C1 segment of cervical spinal cord (tissue), 14 donors: ENCODE results near the gene TEX19.

Experiments
- DNase-seq, 14 donors: peaks; one replicate each; lab custom pipeline; 2025; lab: John Stamatoyannopoulos, UW

The TEX19 gene, protein sequence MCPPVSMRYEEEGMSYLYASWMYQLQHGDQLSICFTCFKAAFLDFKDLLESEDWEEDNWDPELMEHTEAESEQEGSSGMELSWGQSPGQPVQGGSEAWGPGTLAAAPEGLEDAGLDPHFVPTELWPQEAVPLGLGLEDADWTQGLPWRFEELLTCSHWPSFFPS

DNA sequence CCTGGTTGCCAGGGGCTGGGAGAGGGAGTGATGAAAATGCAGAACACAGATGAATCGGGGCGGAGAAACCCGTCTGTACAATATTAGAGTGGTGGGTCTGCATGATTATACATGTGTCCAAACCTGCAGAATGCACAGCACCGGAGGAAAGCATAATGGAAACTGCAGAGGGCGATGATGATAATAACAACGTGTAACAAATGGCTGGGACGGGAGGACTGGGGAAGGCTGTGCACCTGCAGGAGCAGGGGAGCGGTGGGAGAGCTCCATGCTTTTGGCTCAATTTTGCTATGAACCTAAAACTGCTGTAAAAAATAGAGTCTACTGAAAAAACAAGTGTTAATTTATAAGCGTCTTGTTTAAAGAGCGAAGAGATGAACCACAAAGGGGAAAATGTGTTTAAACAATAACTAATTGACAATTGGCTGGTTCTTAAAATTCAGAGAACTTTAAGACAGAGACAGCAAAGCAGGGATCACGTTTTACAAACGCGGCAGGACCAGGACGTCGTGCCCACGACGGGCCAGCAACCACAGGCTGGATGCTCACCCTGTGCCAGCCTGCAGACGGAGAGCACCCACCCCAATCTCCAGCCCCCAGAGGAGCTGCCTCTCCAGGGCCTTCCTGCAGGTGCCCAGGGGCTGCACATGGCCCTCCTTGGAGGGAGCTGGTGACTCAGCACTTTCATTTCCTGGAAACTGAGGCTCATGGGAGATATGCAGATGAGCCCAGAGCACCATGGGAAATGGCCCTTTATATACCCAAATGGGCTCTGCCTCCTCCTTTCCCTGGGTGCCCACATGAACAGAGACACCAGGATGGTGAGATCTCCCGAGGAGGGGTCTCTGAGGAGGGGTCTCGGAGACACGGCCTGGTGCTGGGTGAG is at the start of gene TEX19:
TSS of gene TEX19 (plus strand) at position 783 of the 886 bp plus-strand sequence. CDS start 2,904 bp downstream, outside the sequence.
- no peak for DNase-seq

DNA sequence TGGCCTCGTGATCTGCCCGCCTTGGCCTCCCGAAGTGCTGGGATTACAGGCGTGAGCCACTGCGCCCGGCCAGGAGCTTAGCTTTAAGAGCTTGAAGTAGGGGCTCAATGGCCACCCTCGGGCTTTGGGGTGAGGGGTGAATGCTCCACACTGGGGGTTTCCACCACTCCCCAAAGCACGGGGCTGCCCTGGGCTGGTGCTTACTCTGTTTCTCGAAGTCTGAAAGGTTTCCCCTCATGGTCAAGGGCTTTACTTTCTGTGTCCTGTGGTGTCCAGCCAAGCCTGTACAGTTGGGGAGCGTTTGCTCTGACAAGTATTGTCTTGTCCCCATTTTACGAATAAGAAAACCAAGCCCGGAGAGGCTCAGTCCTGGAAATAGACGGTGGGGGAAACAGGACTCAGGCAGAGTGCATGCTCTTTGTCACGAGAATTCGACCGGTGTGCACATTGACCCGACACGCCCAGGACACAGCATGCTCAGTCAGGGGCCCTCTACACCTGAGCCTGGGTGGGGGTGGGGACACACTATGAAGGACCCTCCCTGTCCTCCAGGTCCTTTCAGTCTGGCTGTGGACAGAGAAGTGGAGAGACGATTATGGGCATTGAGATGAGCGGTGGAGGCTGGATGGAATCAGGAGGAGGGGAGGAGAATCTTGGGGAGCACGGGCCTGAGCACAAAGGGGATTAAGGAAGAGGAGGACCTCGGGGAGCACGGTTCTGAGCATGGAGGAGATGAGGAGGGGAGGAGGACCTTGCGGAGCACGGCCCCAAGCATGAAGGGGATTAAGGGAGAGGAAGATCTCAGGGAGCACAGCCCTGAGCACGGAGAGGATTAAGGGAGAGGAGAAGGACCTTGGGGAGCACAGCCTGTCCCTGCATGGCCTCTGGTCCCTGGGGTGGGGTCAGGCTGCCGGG is 49.1 kb upstream of the TEX19 start:
- no peak for DNase-seq

DNA sequence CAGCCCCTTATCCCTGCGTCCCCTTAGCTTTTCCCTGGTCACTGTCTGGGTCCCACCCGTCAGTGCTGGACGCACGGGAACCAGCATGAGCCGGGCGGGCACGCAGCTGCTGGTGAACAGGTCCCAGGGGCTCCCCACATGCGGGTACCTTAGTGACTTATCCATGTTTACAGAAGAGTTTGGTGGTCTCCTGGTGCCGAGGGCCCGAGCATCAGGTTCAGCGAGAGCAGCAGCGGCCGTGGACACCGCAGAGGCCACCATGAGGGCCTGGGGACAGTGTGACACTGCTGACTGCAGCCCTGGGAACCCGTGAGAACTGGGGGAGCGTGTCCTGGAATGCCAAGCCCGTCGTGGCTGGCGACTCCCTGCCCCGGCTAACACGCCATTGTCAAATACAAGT is 48.2 kb upstream of the TEX19 start:
- DNase-seq = no peak

DNA sequence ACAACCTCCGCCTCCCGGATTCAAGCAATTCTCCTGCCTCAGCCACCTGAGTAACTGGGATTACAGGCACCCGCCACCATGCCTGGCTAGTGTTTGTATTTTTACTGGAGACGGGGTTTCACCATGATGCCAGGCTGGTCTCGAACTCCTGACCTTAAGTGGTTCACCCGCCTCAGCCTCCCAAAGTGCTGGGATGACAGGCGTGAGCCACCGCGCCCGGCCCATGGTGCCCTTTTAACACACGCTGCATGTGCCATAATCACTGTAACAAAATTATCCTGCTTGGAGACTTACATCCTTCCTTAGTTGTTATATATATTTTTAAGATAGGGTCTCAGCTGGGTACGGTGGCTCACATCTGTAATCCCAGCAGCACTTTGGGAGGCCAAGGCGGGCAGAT is 47.1 kb upstream of the TEX19 start:
- no peak for DNase-seq

DNA sequence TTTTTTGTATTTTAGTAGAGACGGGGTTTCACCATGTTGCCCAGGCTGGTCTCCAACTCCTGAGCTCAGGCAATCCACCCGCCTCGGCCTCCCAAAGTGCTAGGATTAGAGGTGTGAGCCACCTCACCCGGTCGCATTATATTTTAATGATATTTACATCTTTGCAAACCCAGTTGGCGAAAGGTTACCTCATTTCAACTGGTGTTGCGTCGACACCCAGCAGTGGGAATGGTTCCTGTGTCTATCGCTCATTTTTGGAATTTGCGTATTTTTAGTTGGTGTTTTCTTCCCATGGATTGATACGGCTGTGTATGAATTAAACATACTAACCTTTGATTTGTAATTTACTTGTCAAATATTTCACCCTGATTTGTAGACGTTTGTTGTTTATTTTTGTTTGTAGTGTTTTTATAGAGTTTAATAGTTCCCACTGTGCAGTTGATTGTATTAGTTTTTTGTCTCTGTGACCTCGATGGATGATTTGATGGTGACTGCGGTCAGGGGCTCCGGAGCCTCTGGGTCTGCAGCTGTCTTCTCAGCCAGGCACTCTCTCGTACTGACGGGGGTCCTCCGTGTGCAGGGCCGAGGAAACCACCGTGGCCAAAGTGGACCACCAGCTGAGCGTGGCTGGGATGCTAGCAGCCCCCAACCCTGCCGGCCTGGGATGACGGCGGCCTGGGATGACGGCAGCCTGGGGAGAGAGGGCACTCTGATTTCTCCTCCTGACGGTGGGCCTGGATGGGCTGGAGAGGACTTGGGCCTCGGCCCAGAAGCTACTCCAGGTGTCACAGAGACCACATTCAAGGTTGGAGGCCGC is 45.6 kb upstream of the TEX19 start:
- no peak for DNase-seq

DNA sequence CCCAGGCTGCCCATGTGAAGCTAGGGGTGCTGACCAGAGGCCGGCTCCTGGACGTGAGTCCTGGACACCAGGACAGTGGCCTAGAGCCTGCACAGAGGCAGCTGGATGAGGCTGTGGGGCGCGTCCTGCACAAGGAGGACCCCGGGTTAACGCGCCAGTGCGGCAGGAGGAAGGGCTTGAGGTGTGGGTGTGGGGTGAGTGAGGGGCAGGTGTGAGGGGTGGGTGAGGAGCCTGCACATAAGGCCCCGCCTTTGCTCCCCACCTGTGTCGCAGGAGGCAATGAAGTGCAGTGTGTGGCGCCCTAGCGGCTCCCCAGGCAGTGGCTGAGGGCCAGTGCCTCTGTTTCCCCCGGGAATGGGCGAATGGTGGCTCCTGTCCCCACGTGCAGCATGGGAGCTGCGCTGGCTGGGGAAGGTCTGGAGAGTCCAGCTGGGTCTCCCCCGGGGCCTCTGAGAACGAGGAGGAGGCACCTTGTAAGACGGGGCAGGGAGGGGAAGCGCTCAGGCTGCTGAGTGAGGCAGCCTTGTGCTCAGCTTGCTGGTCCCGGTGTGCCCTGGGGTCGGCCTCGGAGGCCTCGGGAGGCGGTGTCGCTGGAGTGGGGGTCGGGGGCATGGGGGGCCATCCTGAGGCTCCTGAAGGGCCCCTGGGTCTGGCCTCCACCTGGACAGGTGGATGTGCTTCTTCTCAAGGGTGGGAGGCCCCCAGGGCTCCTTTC is 44.9 kb upstream of the TEX19 start:
- no peak for DNase-seq

DNA sequence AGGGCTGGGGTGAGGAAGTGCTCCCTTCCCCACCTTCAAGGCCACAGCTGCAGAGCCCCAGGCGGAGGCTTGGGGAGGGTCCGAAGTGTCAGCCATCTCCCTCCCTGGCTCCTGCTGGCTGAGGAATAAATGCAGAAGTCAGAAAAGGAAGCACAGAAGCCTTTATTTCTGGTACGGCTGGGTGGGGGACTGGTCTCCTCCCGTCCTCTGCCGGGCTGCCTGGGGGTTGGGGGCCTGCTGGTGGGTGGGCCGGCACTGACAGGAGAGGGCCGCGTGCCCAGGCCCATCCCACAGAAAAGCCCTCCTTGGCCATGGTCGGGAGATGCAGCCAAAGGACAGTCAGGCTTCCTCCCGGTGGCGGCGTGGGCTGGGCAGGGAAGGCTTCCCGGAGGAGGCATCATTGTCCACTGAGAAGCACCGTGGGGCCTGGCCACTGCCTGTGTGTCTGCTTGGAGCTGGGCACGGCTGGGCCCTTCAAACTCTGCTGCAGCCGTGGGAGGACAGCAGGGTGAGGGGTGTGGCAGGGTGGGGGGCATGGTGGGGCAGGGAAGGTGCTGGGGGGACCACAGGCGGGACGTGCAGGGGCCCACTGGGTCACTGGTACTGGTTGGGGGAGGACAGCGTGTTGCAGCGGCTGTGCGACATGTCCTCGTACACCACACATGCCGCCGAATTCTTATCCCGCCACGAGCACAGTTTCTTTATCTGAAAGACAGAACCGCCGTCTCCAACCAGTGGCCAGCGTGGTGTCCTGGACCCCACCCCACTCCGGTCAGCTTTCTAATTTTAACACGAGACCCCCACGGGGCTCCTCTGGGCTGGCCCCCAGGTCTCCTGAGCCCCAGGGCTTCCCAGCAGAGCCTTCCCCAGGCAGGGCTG is 44.1 kb upstream of the TEX19 start:
- no peak for DNase-seq

DNA sequence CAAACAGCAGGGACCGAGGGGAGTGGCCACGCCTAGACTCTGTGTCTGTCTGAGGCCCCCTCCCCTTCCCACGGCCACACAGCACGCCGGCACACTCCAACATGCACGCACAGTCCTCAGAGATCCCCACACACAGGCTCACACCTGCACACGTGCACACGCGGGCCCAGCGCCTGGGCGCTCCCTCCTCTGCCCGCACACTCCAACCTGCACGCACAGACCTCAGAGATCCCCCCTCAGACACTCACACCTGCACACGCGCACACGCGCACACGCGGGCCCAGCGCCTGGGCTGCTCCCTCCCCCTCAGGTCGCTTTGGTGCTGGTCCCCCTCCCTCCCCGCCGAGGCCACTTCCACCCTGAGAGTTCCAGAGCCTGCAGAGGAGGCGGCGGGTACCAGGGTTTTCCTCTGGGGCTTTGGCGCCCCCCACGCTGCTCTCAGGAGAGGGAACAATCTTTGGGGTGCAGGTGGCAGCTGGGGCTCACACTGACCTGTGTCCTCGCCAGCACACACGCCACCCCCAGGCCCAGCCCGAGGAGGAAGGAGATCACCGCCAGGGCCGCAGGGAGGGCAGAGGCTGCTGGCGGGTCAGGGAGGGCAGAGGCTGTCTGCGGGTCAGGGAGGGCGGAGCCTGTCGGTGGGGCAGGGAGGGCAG is 43.2 kb upstream of the TEX19 start:
- no peak for DNase-seq

DNA sequence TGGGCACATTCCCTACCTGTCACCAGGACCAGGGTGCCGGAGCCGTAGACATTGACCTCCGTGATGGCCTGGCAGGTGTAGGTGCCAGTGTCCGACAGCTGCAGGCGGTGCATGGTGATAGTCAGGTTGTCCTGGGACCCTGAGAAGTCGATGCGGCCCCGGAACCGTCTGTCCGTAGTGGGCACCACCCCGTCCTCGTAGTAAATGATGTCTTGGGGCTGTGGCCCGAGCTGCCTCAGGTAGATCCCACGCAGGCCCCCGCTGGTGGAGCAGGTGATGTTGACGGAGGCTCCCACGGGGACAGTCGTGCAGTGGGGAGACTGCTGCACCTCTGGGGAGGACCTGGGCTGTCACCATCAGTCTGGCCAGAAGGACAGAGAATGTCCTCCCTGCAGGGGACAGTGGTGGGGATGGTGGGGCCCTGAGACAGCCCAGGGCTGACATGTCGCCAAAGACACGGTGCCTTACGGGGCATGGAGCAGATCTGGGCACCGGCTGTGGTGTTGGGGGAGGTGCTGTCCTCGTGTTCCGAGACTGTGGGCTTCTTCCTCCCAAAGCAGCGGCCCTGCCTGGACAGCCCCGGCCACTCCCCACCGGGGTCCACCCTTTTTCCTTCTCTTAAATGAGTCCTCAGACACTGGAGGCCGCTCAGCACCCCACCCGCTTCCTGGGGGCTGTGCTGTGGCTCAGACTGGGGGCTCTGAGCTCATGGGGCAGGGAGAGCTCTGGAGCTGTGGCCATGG is 42.2 kb upstream of the TEX19 start:
- no peak for DNase-seq

DNA sequence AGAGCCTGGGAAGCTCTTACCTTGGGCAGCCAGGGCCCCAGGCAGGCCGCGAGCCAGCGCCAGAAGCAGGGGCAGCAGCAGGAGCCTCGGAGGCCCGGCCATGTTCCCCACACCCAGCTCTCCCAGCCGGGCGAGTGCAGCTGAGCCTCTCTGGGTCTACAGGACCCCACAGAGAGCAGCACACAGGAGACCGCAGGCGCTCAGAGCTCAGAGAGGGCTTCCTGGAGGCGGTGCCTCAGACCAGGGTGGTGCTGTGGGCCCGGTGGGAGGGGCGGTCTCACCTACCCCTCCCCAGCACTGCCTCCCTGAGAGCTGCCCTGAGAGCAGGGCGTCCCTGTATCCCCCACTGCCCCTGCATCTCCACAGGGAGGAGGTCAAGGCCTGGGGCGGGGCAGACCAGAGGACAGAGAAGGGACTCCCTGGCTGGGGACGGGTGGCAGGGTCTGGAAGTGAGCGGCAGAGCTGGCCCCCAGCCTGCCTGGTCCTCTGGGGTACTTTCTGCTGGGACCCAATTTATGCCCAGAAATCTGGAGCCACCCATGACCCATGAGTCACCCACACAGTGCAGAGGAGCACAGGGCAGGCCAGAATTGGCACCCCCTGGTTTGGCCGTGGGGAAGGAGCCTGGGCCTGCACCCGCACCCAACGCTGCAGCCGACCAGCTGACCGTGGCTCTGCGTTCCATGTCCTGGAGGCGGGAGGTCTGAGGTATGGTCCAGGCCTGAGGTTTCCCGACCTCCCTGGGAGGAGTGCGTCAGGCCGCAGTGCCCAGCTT is 41.5 kb upstream of the TEX19 start, which contains the start of gene CD7:
TSS of gene CD7 (minus strand) at position 215 of the 775 bp plus-strand sequence. CDS start at position 102, 113 bp downstream.
- no peak for DNase-seq

DNA sequence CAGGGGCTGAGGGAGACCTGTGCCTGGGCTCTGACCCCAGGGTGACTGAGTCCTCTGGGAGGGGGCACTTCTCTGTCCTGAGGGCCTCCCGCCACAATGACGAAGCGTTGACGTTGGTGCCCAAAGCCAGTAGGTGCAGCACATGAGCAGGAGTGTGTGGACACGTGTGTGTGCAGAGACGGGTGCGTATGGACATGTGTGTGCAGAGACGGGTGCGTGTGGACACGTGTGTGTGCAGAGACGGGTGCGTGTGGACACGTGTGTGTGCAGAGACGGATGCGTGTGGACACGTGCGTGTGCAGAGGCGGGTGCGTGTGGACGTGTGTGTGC is 40.9 kb upstream of the TEX19 start:
- DNase-seq = no peak

DNA sequence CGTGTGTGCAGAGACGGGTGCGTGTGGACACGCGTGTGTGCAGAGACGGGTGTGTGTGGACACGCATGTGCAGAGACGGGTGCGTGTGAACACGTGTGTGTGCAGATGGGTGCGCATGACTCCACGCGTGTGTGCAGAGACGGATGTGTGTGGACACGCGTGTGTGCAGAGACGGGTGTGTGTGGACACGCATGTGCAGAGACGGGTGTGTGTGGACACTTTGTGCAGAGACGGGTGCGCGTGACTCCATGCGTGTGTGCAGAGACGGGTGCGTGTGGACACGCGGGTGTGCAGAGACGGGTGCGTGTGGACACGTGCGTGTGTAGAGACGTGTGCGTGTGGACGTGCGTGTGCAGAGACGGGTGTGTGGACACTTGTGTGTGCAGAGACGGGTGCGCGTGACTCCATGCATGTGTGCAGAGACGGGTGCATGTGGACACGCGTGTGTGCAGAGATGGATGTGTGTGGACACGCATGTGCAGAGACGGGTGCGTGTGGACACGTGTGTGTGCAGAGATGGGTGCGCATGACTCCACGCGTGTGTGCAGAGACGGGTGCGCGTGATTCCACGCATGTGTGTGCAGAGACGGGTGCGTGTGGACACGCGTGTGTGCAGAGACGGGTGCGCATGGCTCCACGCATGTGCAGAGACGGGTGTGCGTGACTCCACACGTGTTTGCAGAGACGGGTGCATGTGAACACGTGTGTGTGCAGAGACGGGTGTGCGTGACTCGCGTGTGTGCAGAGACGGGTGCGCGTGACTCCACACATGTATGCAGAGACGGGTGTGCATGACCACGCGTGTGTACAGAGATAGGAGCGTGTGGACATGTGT is 40.1 kb upstream of the TEX19 start:
- DNase-seq = no peak

DNA sequence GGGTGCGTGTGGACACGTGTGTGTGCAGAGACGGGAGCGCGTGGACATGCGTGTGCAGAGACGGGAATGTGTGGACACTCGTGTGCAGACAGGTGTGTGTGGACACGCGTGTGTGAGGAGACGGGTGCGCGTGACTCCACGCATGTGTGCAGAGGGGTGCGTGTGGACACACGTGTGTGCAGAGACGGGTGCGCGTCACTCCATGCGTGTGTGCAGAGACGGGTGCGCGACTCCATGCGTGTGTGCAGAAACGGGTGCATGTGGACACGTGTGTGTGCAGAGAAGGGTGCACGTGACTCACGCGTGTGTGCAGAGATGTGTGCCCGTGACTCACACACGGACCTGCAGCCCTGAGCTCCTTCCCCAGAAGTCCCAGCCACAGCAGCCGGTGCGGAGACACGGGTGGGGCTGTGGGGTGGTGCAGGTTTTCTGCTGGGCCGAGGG is 39.4 kb upstream of the TEX19 start:
- DNase-seq = no peak

DNA sequence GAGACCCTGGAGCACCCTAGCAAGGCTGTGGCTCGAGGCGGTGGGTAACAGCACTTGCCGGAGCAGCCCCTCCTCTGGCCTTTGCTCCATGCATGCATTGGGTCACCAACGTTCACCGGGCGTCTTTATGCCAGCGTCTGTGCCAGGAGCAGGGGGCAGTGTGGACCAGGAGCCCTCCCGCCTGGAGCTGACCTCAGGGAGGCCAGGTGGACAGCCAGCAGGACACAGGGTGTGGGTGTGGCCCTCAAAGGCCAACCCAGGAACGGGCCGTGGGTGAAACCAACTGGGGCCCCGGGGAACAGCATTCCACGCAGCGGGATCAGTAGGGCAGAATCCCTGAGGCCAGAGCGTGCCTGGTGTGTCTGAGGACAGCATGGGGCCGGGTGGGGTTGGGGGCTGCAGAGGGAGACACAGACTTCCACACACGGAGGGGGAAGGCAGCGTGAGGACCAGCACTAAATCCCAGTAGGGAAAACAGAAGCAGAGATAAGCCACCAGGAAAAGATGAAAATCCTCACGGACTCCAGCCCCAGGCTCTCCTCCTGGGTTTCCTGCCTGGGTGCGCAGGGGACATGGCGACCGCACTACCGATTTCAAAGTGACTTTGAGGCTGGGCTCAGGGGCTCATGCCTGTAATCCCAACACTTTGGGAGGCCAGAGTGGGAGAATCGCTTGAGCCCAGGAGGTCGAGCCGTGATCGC is 38.8 kb upstream of the TEX19 start:
- DNase-seq = no peak

DNA sequence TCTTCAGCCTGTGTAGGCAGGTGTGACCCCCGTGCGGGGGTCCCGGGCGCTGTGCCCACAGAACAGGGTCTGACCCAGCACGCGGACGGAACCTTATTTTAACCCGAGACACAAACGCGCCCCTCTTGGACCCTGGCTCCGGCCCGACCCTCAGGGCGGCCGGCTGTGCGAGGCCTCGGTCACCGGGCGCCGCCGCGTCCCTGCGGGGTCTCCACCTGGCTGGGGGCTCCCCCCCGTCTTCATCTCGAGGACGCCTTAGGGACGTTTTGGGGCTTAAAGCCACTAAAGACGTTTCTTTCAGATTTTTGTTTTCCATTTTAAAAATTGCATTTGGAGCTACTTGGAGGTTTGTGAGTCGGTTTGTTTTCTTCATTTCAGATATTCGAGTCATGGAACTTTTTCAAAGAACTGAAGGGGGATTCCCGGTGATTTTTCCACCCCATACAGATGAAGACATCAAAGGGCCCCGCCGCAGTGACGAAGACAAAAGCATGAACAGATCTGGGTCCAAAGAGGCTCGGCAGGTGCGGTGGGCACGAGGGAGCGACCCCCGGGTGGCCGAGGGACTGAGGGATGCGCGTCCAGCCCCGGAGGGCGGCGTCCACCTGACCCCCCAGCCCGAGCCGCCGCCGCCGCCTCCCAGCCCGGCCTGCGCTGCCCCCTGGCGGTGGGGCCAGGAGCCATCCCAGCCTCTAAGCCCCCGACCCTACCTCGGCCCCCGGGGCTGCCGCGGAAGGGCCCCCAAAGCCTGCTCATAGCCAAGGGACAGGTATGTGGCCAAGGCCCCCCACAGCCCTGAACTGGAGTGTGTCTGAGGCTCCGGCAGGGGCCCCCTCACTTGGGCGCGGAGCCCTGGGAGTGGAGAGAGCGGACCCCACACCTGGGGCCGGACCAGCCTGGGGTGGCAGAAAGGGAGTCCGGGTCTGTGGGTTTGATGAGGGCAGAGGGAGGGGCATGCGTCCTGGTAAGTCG is 37.8 kb upstream of the TEX19 start:
- peak in 3 of 14 donors; percentile 6 to 36 (median 17) for DNase-seq
